IPS DF 6.9 (cell line): Measurements from ENCODE around the gene PCDHGB5.
"Not testable (repeated sequence)": the region's sequence is repeated elsewhere in the genome, so short reads cannot be mapped to it uniquely, and the experiment has no call there.

Experiments
- DNase-seq: peaks from one replicate; pipeline ENCODE4 v3.0.0-alpha.2; 2013; ENCODE audit warnings: low read depth, low spot score
- H3K27ac ChIP-seq: one replicate; pipeline ENCODE4 v1.5.1; 2013; ENCODE audit warnings: low read length, control low read depth
- H3K27me3 ChIP-seq: 2 replicates; pipeline ENCODE4 v1.6.1; 2013; ENCODE audit warnings: mild to moderate bottlenecking, low read length; ENCODE audit not compliant: control insufficient read depth, insufficient read depth
- H3K36me3 ChIP-seq: 2 replicates; pipeline ENCODE4 v1.6.1; 2013; ENCODE audit warnings: low read length; ENCODE audit not compliant: control insufficient read depth, insufficient read depth
- H3K4me1 ChIP-seq: 2 replicates; pipeline ENCODE4 v1.6.1; 2013; ENCODE audit warnings: low read length; ENCODE audit not compliant: control insufficient read depth, insufficient read depth
- H3K4me3 ChIP-seq: 2 replicates; pipeline ENCODE4 v1.5.1; 2013; ENCODE audit warnings: mild to moderate bottlenecking, low read length
- H3K9me3 ChIP-seq: 2 replicates; pipeline ENCODE4 v1.6.1; 2013; ENCODE audit warnings: low read length, inconsistent platforms; ENCODE audit not compliant: control insufficient read depth, insufficient read depth
- WGBS: extraction: QIAGEN DNeasy Blood & Tissue Kit; methylation state at CpG from one replicate; pipeline ENCODE4 v1.1.7; 2013; ENCODE audit warnings: mixed read lengths, missing lambda C conversion rate; ENCODE audit not compliant: insufficient read length, insufficient coverage; 5-methylcytosine and 5-hydroxymethylcytosine counted together

The PCDHGB5 gene

DNA sequence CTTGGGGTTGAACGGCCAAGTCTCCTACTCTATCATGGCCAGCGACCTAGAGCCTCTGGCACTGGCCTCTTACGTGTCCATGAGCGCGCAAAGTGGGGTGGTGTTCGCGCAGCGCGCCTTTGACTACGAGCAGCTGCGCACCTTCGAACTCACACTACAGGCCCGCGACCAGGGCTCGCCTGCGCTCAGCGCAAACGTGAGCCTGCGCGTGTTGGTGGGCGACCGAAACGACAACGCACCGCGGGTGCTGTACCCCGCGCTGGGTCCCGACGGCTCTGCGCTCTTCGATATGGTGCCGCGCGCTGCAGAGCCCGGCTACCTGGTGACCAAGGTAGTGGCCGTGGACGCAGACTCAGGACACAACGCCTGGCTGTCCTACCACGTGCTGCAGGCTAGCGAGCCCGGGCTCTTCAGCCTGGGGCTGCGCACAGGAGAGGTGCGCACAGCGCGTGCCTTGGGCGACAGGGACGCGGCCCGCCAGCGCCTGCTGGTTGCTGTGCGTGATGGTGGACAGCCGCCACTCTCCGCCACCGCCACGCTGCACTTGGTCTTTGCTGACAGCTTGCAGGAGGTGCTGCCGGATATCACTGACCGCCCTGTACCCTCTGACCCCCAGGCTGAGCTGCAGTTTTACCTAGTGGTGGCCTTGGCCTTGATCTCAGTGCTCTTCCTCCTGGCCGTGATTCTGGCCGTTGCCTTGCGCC lies 2.0 kb downstream of the PCDHGB5 start:
- Histone ChIP-seq H3K4me1 (no peaks in the 10 kb centered on the region), H3K9me3 (no peaks in the 10 kb centered on the region; the same call in 1 of the 2 replicates), H3K36me3 (no peaks in the 10 kb centered on the region), H3K27me3 (no peaks in the 10 kb centered on the region), H3K27ac (no peak overlapping the region), H3K4me3 (no peak overlapping the region)
- no CpG with 5 or more reads among the region's 61 CpGs for WGBS
- DNase-seq: no peak

DNA sequence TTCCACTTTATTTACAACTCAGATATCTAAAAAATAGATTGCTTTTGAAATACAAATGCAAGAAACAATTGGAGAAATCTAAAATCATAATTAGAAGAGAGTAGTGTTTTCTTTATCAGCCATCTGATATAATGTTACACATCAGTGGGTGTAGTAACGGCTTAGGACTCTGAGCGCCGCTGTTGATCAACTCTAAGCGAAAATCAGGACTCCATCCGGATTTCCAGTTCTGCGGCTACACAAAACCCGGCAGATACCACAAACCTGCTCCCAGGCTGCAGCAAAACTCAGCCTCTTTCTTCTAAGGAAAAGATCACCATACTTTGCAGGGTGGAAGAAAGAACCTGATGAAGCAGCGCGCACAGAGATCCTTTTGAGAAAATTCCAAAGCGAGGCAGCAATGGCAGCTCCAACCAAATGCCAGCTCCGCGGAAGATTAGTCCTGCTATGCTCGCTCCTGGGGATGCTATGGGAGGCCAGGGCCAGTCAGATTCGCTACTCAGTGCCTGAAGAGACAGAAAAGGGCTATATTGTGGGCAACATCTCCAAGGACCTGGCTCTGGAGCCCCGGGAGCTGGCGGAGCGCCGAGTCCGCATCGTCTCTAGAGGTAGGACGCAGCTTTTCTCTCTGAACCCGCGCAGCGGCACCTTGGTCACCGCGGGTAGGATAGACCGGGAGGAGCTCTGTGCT lies 5.0 kb downstream of the PCDHGB5 start, which contains the start of gene PCDHGA9:
Gene PCDHGA9 (plus strand): TSS at position 226 of the 691 bp plus-strand sequence. CDS start 175 bp downstream, at position 401.
- no peak within 1 kb of the TSS for H3K27ac ChIP-seq
- no peaks in the 10 kb centered on the region; the same call in 1 of the 2 replicates for H3K9me3 ChIP-seq
- H3K27me3 ChIP-seq: no peaks in the 10 kb centered on the region
- no peak for DNase-seq
- no peaks in the 10 kb centered on the region for H3K36me3 ChIP-seq
- H3K4me1 ChIP-seq: no peaks in the 10 kb centered on the region
- H3K4me3 ChIP-seq: no peak within 1 kb of the TSS
- WGBS: no CpG with 5 or more reads among the region's 27 CpGs

DNA sequence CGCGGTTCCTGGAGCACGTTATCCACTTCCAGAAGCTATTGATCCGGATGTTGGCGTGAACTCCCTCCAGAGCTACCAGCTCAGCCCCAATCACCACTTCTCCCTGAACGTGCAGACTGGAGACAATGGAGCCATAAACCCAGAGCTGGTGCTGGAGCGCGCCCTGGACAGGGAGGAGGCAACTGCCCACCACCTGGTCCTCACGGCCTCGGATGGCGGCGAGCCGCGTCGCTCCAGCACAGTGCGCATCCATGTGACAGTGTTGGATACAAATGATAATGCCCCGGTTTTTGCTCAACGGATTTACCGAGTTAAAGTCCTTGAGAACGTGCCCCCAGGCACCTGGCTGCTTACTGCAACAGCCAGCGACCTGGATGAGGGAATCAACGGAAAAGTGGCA lies 5.6 kb downstream of the PCDHGB5 start:
- Histone ChIP-seq H3K27me3 (no peaks in the 10 kb centered on the region), H3K9me3 (no peaks in the 10 kb centered on the region; the same call in 1 of the 2 replicates), H3K27ac (no peak overlapping the region), H3K36me3 (no peaks in the 10 kb centered on the region), H3K4me3 (no peak overlapping the region), H3K4me1 (no peaks in the 10 kb centered on the region)
- WGBS: no CpG with 5 or more reads among the region's 22 CpGs
- DNase-seq: no peak

DNA sequence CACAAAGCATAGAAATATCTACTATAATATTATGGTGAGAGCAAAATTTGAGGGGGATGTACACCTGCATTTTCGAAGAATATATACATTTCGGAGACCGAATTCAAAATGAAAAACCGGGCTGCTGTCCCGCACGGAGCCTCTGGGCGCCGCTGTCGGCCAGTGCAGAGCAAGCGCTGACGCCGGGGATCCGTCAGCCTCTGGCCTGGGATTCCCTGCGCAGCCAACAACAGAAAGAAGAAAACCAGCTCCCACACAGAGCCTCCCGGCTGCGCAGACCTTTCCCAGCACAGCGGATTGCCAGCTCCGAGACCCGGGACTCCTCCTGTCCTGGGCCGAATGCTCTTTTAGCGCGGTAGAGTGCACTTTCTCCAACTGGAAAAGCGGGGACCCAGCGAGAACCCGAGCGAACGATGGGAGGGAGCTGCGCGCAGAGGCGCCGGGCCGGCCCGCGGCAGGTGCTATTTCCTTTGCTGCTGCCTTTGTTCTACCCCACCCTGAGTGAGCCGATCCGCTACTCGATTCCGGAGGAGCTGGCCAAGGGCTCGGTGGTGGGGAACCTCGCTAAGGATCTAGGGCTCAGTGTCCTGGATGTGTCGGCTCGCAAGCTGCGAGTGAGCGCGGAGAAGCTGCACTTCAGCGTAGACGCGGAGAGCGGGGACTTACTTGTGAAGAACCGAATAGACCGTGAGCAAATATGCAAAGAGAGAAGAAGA lies 10.2 kb downstream of the PCDHGB5 start, which contains the start of gene PCDHGB6:
Gene PCDHGB6 (plus strand): TSS at position 232 of the 716 bp plus-strand sequence. CDS start 182 bp downstream, at position 414.
- DNase-seq, H3K27ac ChIP-seq, H3K27me3 ChIP-seq, H3K9me3 ChIP-seq, H3K36me3 ChIP-seq, H3K4me1 ChIP-seq: not testable (repeated sequence)
- WGBS: no CpG with 5 or more reads among the region's 51 CpGs
- peak within 1 kb of the TSS; percentile 48; the same call in 1 of the 2 replicates for H3K4me3 ChIP-seq

DNA sequence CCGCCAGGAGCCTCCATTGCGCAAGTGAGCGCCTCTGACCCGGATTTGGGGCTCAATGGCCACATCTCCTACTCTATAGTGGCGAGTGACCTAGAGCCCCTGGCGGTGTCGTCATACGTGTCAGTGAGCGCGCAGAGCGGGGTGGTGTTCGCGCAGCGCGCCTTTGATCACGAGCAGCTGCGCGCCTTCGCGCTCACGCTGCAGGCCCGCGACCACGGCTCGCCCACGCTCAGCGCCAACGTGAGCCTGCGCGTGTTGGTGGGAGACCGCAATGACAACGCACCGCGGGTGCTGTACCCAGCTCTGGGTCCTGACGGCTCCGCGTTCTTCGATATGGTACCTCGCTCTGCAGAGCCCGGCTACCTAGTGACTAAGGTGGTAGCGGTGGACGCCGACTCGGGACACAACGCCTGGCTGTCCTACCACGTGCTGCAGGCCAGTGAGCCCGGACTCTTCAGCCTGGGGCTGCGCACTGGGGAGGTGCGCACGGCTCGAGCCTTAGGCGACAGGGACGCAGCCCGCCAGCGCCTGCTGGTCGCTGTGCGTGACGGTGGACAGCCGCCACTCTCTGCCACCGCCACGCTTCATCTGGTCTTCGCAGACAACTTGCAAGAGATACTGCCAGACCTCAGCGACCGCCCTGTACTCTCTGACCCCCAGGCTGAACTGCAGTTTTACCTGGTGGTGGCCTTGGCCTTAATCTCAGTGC lies 12.0 kb downstream of the PCDHGB5 start:
- peaks cover 1% of the 10 kb centered on the region; the same call in 1 of the 2 replicates for H3K27me3 ChIP-seq
- no peak overlapping the region for H3K27ac ChIP-seq
- DNase-seq: no peak
- H3K9me3 ChIP-seq: no peaks in the 10 kb centered on the region
- no peaks in the 10 kb centered on the region for H3K4me1 ChIP-seq
- peaks cover 3% of the 10 kb centered on the region; the same call in 1 of the 2 replicates for H3K36me3 ChIP-seq
- WGBS: no CpG with 5 or more reads among the region's 64 CpGs
- no peak overlapping the region for H3K4me3 ChIP-seq

DNA sequence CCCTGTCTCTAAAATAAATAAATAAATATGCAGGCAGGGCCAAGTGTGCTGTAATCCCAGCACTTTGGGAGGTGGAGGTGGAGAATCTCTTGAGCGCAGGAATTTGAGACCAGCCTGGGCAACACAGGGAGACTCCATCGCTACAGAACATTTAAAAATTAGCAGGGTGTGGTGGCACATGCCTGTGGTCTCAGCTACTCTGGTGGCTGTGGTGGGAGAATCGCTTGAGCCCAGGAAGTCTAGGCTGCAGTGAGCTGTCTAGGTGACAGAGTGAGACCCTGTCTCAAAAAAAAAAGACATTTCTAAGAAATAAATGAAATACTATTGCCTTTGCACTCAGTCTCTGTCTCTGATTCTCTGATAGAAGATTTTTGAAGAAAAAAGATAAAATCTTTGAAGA lies 13.8 kb downstream of the PCDHGB5 start:
- Histone ChIP-seq H3K4me1 (no peaks in the 10 kb centered on the region), H3K9me3 (no peaks in the 10 kb centered on the region), H3K27ac (no peak overlapping the region), H3K27me3 (peaks cover 1% of the 10 kb centered on the region; the same call in 1 of the 2 replicates), H3K4me3 (no peak overlapping the region), H3K36me3 (peaks cover 3% of the 10 kb centered on the region; the same call in 1 of the 2 replicates)
- DNase-seq: no peak
- no CpG with 5 or more reads among the region's 3 CpGs for WGBS

DNA sequence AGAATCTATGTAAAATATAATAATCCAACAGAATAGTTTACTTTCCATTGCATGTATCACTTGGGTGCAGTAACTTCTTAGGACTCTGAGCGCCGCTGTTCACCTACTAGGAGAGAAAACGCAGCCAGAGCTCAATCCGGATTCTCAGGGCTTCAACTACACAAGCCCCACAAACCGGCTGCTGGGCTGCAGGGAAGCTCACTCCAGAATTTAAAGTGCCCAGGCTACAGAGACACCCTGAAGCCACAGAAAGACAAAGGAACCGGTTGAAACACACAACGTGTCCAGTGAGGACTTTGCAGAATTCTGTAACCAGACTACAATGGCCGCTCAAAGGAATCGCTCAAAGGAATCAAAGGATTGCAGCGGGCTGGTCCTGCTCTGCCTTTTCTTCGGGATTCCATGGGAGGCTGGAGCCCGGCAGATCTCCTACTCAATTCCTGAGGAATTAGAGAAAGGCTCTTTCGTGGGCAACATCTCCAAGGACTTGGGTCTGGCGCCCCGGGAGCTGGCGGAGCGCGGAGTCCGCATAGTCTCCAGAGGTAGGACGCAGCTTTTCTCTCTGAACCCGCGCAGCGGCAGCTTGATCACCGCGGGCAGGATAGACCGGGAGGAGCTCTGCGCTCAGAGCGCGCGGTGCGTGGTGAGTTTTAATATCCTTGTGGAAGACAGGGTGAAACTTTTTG lies 15.2 kb downstream of the PCDHGB5 start, which contains the start of gene PCDHGA10:
Gene PCDHGA10 (plus strand): TSS at position 134 of the 686 bp plus-strand sequence. CDS start 189 bp downstream, at position 323.
- Histone ChIP-seq H3K9me3 (no peaks in the 10 kb centered on the region), H3K27me3 (peaks cover 1% of the 10 kb centered on the region; the same call in 1 of the 2 replicates), H3K27ac (no peak within 1 kb of the TSS), H3K4me1 (no peaks in the 10 kb centered on the region), H3K36me3 (peaks cover 3% of the 10 kb centered on the region; the same call in 1 of the 2 replicates), H3K4me3 (peak within 1 kb of the TSS; percentile 84)
- DNase-seq: no peak
- WGBS: no CpG with 5 or more reads among the region's 31 CpGs

DNA sequence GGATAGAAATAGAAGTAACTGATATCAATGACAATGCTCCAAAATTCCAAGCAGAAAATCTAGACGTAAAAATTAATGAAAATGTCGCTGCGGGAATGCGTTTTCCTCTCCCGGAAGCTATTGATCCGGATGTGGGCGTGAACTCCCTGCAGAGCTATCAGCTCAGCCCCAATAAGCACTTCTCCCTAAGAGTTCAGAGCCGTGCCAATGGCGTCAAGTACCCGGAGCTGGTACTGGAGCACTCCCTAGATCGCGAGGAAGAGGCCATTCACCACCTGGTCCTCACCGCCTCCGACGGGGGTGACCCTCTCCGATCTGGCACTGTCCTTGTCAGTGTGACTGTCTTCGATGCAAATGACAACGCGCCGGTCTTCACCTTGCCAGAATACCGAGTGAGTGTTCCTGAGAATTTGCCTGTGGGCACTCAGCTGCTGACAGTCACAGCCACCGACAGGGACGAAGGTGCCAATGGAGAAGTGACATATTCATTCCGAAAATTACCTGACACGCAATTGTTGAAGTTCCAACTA lies 15.9 kb downstream of the PCDHGB5 start:
- Histone ChIP-seq H3K4me3 (peak overlapping the region; percentile 84), H3K27ac (no peak overlapping the region), H3K36me3 (peaks cover 3% of the 10 kb centered on the region; the same call in 1 of the 2 replicates), H3K27me3 (peaks cover 1% of the 10 kb centered on the region; the same call in 1 of the 2 replicates), H3K4me1 (no peaks in the 10 kb centered on the region), H3K9me3 (no peaks in the 10 kb centered on the region)
- WGBS: no CpG with 5 or more reads among the region's 25 CpGs
- no peak for DNase-seq

DNA sequence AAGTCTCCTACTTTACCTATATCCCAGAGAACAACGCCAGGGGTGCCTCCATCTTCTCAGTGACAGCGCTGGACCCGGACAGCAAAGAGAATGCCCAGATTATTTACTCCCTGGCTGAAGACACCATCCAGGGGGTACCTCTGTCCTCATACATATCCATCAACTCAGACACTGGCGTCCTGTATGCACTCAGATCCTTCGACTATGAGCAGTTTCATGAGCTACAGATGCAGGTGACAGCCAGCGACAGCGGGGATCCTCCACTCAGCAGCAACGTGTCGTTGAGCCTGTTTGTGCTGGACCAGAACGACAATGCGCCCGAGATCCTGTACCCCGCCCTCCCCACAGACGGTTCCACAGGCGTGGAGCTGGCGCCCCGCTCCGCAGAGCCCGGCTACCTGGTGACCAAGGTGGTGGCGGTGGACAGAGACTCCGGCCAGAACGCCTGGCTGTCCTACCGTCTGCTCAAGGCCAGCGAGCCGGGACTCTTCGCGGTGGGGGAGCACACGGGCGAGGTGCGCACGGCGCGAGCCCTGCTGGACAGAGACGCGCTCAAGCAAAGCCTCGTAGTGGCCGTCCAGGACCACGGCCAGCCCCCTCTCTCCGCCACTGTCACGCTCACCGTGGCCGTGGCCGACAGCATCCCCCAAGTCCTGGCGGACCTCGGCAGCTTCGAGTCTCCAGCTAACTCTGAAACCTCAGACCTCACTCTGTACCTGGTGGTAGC lies 17.0 kb downstream of the PCDHGB5 start:
- WGBS: no CpG with 5 or more reads among the region's 46 CpGs
- DNase-seq, H3K36me3 ChIP-seq, H3K9me3 ChIP-seq, H3K4me1 ChIP-seq, H3K4me3 ChIP-seq, H3K27ac ChIP-seq, H3K27me3 ChIP-seq: not testable (repeated sequence)
